ENCODE measurements around the gene MDK. TPM values are rescaled to one million over a fixed set of nuclear protein-coding genes. Genes with fewer than 3 reads are reported as not detected.

Gene MDK
- total RNA-seq = 483 and 519 TPM in 2 replicates

GRCh38 chr11:46381048-46381818 is at the start of gene MDK:
Gene MDK (plus strand): TSS chr11:46381669. CDS start chr11:46382058, 389 bp downstream.

GRCh38 chr11:46346886-46347636 is 34.4 kb upstream of the MDK start, which contains the start of gene DGKZ:
Gene DGKZ (plus strand): TSS chr11:46347463. CDS start chr11:46347660, 197 bp downstream.

DNA sequence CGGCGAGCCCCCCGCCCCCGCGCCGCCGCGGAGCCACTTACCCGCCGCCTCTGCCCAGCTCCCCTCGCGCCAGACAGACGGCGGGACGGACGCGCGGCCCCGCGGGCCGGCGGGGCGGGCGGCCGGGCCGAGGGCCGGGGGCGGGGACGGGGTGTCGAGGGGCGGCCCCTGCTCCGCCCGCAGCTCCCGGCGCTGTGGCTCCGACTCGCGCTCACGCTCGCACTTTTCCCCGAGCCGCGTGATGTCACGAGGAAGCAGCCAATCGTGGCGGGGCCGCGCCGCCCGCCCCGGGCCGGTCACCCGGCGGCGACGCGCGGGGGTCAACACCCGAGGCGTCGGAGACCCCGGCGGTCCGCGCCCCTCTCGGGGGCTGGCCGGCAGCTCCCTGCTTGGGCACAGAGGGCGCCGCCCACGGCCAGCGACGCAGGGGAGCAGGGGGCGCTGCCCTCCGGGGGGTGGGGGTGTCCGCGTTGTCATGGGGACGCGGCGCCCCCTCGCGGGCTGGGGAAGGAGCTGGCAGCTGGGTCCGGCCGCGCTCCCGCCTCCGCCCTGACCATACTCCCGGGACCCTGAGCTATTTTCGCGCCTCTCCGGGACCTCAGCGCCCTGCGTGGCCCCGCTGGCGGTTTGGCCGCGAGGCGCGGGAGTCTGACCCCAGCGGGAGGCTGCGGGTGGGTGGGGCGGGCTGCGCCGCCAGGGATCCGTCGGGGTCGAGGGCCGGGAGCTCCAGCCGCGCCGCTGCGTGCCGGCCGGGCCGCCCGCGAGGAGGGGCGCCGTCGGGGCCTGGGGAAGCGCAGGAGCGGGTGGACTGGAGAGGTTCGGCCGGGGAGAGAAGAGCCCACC is 10.3 kb downstream of the MDK start, which contains the start of gene CHRM4:
Gene CHRM4 (minus strand): TSS at position 199 of the 843 bp plus-strand sequence. CDS start 5,219 bp downstream, outside the sequence.

Other genes starting within 250 kb of the MDK start
- gene CREB3L1, start 104.0 kb upstream of the MDK start, total RNA-seq = 34.6 and 37.0 TPM in 2 replicates
- 63.8 and 75.5 TPM in 2 replicates for gene DGKZ, start 34.2 kb upstream of the MDK start, total RNA-seq
- under 0.01 TPM in 1 of 2 replicates, not detected in the other for gene CHRM4, start 10.1 kb downstream of the MDK start, total RNA-seq
- gene AMBRA1, start 212.4 kb downstream of the MDK start, total RNA-seq = 14.6 and 15.8 TPM in 2 replicates
- 2.8 and 4.2 TPM in 2 replicates for gene HARBI1, start 235.6 kb downstream of the MDK start, total RNA-seq
- gene ATG13, start 235.9 kb downstream of the MDK start, total RNA-seq = 65.3 and 73.3 TPM in 2 replicates